RPMI8226 (cell line): ENCODE measurements around the gene DNMT3B.
"Not testable (repeated sequence)": the region's sequence is repeated elsewhere in the genome, so short reads cannot be mapped to it uniquely, and the experiment has no call there.

Experiments
- DNase-seq: peaks from one replicate; pipeline ENCODE4 v3.0.0-alpha.2; 2015

Gene DNMT3B

DNA sequence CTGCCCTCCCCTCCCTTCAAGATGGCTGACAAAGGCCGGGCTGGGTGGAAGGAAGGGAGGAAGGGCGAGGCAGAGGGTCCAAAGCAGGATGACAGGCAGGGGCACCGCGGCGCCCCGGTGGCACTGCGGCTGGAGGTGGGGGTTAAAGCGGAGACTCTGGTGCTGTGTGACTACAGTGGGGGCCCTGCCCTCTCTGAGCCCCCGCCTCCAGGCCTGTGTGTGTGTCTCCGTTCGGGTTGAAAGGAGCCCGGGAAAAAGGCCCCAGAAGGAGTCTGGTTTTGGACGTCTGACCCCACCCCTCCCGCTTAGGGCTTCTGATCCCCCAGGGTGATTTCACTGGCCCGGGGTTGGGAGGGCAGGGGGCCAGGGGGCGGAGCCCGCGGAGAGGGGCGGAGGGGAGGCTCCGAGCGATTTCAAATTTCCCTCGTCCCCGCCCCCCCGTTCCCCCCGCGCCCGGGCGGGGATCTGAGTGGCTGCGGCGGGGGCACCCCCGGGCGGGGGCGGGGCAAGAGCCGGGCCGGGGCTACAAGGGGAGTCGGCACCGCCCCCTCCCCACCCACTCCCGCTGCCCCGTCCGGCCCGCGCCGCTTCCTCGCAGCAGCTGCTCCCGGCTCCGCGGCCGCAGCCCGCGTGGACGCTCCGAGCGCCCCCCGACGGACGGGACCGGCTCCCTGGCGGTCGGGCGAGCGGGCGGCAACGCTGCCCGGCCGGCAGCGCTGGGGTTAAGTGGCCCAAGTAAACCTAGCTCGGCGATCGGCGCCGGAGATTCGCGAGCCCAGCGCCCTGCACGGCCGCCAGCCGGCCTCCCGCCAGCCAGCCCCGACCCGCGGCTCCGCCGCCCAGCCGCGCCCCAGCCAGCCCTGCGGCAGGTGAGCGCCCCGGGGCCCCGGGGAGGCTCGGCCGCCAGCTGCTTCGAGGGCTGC is at the start of gene DNMT3B:
Gene DNMT3B (plus strand): TSS at position 555 of the 923 bp plus-strand sequence. CDS start 17,939 bp downstream, outside the sequence.
- DNase-seq = peak; percentile 77

DNA sequence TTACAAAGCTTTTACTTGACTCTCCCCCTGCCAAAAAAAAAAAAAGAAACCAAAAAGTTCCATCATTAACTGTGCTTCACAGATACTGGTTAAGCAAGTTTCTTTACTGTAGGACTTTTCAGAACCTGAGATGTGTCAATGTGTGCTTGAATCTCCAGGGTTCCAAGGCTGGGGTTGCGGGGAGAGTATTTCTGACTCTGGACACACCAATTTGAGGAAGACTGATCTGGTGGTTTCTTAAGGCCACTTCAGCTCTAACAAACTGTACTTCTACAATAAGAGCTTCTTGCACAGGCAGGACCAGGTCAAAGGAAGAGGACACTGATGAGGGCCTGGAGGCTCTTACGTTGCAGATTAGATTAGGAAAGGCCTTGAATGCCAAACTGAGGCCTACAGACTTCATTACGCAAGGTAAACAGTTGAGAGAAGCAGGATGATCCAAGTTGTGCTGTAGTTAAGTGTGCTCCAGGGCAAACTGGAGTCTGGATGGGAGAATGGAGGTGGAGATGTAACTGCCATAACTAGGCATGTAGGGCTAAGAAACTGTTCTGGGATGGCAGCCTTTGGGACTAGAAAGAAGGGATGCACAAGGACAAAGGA is 43.3 kb upstream of the DNMT3B start:
- no peak for DNase-seq

GRCh38 chr20:32727683-32728082 is 34.5 kb upstream of the DNMT3B start:
- no peak for DNase-seq

DNA sequence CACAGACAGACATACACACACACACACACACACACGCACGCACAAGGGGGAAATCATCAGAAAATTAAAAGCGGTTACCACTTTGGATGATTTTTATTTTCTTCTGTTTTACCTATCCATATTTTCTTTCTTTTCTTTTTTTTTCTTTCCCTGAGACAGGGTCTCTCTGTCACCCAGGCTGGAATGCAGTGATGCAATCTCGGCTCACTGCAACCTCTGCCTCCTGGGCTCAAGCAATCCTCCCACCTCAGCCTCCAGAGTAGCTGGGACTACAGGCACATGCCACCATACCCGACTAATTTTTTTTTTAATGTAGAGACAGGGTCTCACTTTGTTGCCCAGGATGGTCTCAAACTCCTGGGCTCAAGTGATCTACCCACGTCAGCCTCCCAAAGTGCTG is 33.8 kb upstream of the DNMT3B start:
- not testable (repeated sequence) for DNase-seq

DNA sequence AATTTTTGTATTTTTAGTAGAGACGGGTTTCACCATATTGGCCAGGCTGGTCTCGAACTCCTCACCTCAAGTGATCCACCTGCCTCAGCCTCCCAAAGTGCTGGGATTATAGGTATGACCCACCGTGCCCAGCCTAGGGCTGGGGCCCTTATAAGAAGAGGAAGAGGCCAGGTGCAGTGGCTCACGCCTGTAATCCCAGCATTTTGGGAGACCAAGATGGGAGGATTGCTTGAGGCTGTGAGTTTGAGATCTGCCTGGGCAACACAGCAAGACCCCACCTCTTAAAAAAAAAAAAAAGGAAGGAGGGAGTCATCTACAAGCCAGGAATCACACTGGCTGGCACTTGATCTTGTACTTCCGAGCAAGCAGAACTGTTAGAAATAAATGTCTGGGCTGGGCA is 32.9 kb upstream of the DNMT3B start:
- not testable (repeated sequence) for DNase-seq

GRCh38 chr20:32731882-32732266 is 30.3 kb upstream of the DNMT3B start:
- no peak for DNase-seq

DNA sequence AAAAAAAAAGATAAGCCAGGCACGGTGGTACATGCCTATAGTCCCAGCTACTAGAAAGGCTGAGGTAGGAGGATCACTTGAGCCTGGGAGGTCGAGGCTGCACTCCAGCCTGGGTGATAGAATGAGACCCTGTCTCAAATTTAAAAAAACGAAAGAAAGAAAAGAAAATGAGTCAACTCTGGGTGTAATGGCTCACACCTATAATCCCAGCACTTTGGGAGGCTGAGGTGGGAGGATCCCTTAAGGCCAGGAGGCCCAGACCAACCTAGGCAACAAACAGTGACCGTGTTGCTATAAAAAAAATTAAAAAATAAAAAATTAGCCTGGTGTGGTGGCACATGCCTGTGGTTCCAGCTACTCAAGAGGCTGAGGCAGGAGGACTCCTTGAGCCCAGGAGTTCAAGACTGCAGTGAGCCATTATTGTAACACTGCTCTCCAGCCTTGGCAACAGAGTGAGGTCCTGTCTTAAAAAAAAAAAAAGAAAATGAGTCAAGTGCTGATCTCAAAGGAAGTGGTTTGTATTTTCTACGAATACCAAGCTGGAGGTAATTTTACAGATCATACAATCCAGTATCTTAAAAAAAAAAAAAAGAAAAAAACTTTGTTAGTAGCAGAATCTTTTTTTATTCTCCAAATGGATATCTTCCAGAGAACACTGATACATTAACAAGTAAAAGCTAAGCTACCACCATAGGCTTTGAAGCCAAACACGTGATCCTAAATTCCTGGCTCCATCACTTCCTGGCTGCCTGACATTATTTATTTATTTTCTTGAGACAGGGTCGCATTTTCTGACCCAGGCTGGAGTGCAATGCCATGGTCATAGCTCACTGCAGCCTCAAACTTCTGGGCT is 24.6 kb upstream of the DNMT3B start:
- DNase-seq = no peak

GRCh38 chr20:32741151-32741550 is 21.0 kb upstream of the DNMT3B start:
- DNase-seq = no peak

DNA sequence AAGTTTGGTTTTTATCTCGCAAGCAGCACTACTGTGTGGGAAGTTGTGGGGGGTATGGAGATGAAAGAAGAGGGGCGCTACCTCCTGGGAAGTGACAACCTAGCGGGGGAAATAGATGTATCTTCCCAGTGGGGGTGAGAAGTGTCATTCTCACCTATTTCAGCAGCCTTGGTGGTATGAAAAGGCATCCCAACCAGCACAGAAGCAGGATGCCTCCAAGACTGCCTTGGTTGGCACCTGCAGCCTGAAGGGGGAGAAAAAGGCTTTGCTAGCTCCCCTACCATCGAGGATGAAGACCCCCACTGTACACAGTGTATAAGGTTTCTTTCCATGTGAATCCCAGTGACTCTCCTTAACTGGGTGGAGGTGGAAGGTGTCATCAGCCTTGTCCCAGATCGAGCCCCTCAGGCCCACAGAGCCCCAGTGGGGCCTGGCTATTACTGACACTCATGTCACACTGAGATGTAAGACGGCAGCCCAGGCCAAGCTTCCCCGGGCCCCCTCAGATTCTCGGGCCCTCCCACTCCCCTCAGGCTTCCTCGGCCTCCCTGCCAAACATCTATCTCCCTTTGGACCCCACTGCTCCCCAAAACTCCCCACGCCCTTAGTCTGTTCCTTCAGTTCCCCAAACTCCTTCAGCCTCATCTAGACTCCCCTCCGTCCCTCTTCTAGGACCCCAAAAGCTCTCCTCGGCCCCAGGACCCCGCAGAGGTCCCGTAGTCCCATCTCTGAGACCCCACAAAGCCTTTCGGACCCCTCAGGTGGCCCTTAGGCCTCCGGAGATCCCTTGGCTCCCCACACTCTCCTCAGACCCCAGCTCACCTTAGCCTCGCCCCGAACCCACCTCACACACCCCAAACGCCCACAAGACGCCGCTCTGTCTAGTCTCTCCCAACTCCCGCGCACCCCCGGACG is 19.6 kb upstream of the DNMT3B start:
- DNase-seq = no peak

GRCh38 chr20:32743237-32744112 is 18.7 kb upstream of the DNMT3B start, which contains the start of gene COMMD7:
Gene COMMD7, minus strand, starts transcription at chr20:32743467. Its CDS starts 76 bp downstream, at chr20:32743391.
- DNase-seq = peak; percentile 67

- no peak for DNase-seq
Measured at GRCh38 chr20:32749914-32750637, 12.1 kb upstream of the DNMT3B start.

GRCh38 chr20:32751293-32751692 is 10.9 kb upstream of the DNMT3B start:
- DNase-seq = no peak

GRCh38 chr20:32751702-32752457 is 10.3 kb upstream of the DNMT3B start:
- DNase-seq = no peak

- DNase-seq = no peak
Measured at GRCh38 chr20:32752458-32753250, 9.5 kb upstream of the DNMT3B start.

- DNase-seq = no peak
Measured at GRCh38 chr20:32753731-32754130, 8.5 kb upstream of the DNMT3B start.

DNA sequence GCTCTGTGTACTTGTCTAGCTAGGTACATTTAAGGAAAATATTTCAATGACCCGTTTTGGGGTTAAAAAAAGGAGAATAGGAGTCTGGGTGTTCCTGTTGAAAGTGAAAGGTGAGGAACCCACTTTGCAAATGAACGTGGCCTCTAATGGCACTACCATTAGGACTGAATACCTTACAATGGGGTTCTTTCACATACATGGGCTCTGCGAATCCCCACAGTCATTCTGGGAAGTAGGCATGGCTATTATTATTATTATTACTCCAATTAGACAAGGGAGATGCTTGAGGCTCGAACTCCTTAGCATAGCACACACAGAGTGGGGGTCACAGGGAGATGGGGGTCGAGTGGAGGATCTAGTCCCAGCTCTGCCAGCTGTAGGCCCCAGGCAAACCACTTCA is 6.0 kb upstream of the DNMT3B start:
- DNase-seq = no peak

GRCh38 chr20:32761417-32761830 is 761 bp upstream of the DNMT3B start:
- DNase-seq = no peak

- peak; percentile 25 for DNase-seq
Measured at GRCh38 chr20:32762754-32763201, 593 bp downstream of the DNMT3B start.
